ENCODE data around the gene CHN1.

GRCh38 chr2:174785481-174785880 lies 219.7 kb downstream of the CHN1 start:
- TF ChIP-seq POLR2AphosphoS5 (IDR thresholded peaks at IDR 0.05; ENCODE audit: low read depth, low read length) (no peak), POLR2A (IDR thresholded peaks at IDR 0.05; ENCODE audit: low read depth, low read length) (no peak)

All from GM12891 (cell line).